ENCODE data around the gene PTPRM.

PTPRM gene

GRCh38 chr18:8386669-8387380, 819.7 kb downstream of the PTPRM start:
- DNase-seq (ENCODE audit: low read depth, low spot score) = no peak

- DNase-seq (ENCODE audit: low read depth, low spot score) = peak; percentile 89
Measured at GRCh38 chr18:8389391-8390340, 822.5 kb downstream of the PTPRM start.

- DNase-seq (ENCODE audit: low read depth, low spot score) = no peak
Measured at GRCh38 chr18:8391068-8391467, 824.0 kb downstream of the PTPRM start.

GRCh38 chr18:8396254-8396653, 829.1 kb downstream of the PTPRM start:
- DNase-seq (ENCODE audit: low read depth, low spot score) = no peak

GRCh38 chr18:8397034-8397433, 829.9 kb downstream of the PTPRM start:
- no peak for DNase-seq (ENCODE audit: low read depth, low spot score)

DNA sequence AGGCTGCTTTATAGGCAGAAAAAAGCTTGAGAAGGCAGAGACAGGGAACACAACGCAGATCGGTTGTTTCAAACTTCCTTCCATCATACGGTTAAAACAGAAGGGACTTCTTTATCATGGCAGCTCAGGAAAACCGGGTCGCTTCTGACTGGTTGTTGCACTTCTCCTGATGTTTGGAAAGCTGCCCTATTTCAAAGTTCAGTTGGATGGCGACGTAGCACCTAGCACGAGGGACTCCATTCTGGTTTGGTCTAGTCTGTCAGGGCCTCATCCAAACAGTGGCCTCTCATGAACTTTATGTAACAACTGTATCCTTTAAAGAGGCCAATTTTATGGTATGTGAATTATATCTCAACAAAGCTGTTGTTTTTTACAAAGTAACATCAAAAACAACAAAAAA, 832.0 kb downstream of the PTPRM start:
- DNase-seq (ENCODE audit: low read depth, low spot score) = no peak

DNA sequence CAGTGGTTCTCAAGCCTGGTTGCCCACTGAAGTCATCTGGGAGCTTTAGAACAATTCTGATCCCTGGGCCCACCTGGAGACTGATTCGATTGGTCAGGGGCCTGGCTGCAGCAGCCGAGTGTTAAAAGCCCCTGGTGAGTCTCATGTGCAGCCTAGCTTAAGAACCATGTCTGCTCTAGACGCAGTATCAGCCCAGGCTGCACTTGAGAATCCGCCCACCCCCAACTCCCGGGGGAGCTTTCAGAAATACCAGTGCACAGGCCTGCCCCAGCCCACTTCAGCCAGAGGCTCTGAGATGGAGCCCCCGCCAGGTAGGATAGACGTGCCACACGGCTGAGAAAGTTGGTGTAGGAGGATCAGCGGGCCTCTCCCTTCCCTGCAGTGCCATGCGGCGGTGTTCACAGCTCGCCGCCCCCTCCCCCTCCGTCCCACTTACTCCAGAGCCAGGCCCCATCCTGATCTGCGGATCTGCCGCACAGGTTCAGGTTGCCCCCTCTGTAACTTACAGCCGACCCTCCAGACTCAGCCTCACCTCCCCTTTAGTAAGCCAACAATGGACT, 833.2 kb downstream of the PTPRM start:
- DNase-seq (ENCODE audit: low read depth, low spot score) = no peak

DNA sequence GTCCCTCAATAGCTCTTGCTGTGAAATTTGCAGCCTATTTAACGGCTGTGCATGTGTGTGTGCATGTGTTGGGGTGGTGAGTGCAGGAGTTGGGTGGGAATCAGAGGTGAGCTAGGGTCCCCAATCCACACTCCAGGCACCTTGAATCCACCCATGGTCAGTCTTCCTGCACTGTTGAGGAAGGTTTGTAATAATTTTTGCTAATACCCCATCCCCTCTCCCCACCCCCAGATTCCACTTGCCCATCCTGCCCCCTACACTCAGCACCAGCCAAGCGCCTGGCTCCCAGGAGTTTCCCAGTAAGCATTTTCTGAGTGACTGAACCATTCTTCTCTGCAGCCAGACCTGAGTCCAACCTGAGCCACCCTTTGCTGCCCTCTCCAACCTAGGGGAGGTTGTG, 833.7 kb downstream of the PTPRM start:
- no peak for DNase-seq (ENCODE audit: low read depth, low spot score)

DNA sequence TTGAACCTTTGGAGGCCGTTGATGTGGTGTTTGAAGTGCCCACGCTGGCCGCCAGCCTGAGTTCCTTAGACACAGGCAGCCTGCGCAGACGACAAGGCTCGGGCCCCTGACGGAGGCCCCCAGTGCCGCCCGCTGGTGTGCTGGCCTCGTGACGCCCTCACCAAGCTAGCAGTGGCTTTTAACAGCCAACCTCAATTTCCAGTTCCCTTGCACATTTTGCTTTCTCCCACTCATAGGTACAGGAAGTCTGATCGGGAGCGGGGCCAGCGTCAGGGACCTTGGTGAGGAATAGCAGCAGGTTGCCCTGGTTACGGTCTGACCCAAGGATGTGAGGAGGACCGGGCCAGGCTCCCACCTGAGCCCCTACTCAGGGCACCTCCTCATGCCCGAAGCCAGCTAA, 834.5 kb downstream of the PTPRM start:
- DNase-seq (ENCODE audit: low read depth, low spot score) = no peak

- DNase-seq (ENCODE audit: low read depth, low spot score) = no peak
Measured at GRCh38 chr18:8402237-8402636, 835.1 kb downstream of the PTPRM start.

GRCh38 chr18:8403713-8404112, 836.6 kb downstream of the PTPRM start:
- no peak for DNase-seq (ENCODE audit: low read depth, low spot score)

GRCh38 chr18:8406186-8406867, 839.2 kb downstream of the PTPRM start:
- DNase-seq (ENCODE audit: low read depth, low spot score) = no peak

DNA sequence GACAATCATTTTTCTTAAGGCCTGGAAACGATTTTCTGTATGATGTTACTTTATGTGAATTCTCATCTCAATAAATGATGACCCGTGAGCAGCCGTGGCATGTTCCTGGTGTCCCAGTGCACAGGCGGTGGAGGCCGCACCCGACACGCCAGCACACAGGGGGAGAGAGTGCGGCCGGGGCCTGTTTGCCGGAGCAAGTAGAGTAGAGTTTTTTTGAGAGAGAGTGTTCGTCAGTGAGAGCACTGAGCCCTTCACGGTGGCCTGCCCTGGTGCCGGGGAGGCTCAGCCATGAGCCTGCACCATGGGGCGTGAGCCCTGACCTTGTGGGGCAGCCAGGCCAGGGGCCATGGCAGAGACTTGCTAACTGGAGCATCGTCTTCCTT, 839.7 kb downstream of the PTPRM start:
- DNase-seq (ENCODE audit: low read depth, low spot score) = no peak

GRCh38 chr18:8409151-8409550, 842.0 kb downstream of the PTPRM start:
- no peak for DNase-seq (ENCODE audit: low read depth, low spot score)

DNA sequence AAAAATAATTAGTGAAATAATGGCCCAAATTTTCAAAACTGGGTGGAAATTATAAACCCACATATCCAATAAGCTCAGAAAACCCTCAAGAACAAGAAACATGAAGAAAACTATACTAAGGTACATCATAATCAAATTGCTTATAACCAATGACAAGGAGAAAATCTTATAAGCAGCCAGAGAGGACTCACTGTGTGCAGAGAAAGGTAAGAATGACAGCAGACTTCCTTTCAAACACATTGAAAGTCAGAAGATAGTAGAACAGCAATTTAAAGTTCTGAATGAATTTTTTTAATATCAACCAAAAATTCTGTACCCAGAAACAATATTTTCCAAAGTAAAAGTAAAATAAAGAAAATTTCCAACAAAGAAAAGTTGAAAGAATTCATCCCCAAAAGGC, 844.4 kb downstream of the PTPRM start:
- no peak for DNase-seq (ENCODE audit: low read depth, low spot score)

DNA sequence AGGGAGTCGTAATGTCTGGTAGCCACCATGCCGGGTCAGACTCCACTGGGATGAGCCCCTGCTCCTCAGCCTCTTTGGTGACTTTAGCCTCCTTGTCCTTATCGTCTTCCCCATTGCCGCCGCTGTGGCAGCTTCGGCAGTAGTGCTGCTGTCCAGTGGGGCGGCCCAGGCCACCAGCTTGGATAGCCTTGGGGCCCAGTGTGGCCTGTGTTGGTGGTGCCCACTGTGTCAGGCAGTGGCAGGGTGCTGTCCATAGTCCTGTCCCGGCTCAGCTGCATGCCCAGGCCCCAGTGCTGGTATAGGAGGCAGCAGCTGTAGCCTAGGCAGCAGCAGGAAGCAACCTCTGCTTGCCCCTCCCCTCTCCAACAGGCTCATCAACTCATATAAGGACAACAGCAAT, 845.0 kb downstream of the PTPRM start:
- DNase-seq (ENCODE audit: low read depth, low spot score) = no peak

GRCh38 chr18:8413189-8413588, 846.1 kb downstream of the PTPRM start:
- DNase-seq (ENCODE audit: low read depth, low spot score) = no peak

GRCh38 chr18:8413751-8414150, 846.6 kb downstream of the PTPRM start:
- DNase-seq (ENCODE audit: low read depth, low spot score) = no peak

DNA sequence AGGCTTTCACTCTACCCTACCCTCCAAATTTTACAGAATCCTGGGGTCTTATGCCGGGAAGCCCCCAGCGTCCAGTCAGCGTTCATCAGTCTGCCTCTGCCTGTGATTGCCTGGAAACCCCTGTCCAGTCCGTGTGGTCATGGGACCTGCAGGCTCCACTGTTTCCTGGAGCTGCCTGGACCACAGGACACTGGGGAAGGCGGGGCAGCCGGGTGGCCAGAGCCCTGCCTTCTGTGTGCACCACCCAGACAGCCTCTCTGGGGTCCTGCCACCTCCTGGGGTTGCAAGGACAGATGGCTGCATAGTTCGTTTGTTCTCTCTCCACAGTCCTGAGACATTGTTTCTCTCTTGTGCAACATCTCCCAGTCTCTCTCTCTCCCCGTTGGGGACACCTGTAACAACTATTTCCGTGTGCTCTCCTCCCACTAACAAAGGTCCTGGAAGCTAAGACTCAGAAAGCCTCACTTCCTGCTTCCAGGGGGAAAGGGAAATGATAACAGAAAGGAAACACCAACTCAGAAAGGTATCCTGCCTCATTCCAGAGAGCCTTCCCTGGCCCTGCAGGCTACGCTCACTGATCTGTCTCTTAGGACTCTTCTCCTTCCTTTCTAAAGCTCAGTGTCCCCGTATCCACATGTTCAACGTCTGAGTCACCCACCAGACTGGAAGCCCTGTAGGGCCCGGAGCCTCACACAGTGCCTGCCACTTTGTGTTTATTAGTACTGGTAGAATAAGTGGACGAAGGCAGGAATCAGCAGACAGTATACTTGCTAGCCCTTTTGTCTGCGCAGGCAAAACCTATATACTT, 849.3 kb downstream of the PTPRM start:
- no peak for DNase-seq (ENCODE audit: low read depth, low spot score)

DNA sequence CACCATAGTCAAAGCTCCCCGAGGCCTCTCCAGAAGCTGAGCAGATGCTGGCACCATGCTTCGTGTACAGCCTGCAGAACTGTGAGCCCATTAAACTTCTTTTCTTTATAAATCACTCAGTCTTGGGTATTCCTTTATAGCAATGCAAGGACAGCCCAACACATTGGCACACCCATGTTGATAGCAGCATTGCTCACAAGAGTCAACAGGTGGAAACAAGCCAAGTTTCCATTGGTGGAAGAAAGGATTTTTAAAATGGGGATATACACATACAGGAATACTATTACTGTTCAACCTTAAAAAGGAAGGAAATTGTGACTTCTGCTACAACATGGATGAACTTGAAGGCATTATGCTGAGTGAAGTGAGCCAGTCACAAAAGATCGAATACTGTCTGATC, 855.3 kb downstream of the PTPRM start:
- DNase-seq (ENCODE audit: low read depth, low spot score) = no peak

DNA sequence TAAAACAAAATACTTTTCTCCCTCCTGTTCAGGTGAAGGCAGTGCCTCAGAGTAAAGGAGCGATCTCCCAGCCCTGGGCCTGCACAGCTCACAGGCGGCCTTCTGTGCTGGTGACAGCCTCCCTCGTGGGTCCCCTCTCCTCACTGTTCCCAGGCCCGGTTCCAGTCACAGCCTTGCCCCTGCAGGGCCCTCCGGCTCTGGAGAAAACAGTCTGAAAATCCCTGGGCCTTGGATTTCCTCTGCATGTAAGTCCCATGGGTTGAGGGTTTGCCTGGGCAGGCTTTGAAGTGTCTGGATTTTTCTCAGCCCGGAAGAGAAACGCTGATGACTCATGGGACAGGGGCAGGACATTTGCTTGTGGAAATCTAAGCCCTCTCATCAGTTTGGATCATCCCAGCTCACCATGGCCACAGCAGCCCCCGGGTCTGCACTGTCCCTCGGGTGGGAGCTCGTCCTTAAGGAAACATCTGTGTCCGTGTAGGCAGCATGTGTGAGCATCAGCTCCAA, 856.0 kb downstream of the PTPRM start:
- peak; percentile 63 for DNase-seq (ENCODE audit: low read depth, low spot score)

Data from astrocyte of the hippocampus (primary cell).